Neural crest cell (in vitro differentiated cells): Measurements from ENCODE around the gene SIAH3. TPM values are rescaled to one million over a fixed set of nuclear protein-coding genes. Genes with fewer than 3 reads are reported as not detected.

Source experiments
- DNase-seq: peaks from one replicate; pipeline ENCODE4 v3.0.0; 2021; ENCODE audit warnings: low read depth, mixed read lengths, low spot score
- H3K27ac Mint-ChIP-seq: one replicate; pipeline ENCODE4 v1.8.0; 2021; ENCODE audit warnings: mild to moderate bottlenecking, mixed read lengths; ENCODE audit not compliant: unreplicated experiment
- H3K27me3 Mint-ChIP-seq: 2 replicates; pipeline ENCODE4 v1.8.0; 2021; ENCODE audit warnings: low read depth, mild to moderate bottlenecking, mixed read lengths
- H3K36me3 Mint-ChIP-seq: 2 replicates; pipeline ENCODE4 v1.8.0; 2021; ENCODE audit warnings: low read depth, mild to moderate bottlenecking, mixed read lengths
- H3K4me1 Mint-ChIP-seq: 2 replicates; pipeline ENCODE4 v1.8.0; 2021; ENCODE audit warnings: mixed read lengths
- H3K4me3 Mint-ChIP-seq: one replicate; pipeline ENCODE4 v1.8.0; 2021; ENCODE audit warnings: mild to moderate bottlenecking, mixed read lengths
- H3K9me3 Mint-ChIP-seq: 2 replicates; pipeline ENCODE4 v1.8.0; 2021; ENCODE audit warnings: mixed read lengths
- CTCF ChIP-seq: fragments of 200-600 bp; sonication (generic); conservative IDR thresholded peaks from 2 replicates; pipeline ENCODE4 v1.5.0; 2021; ENCODE audit warnings: antibody characterized with exemption, mild to moderate bottlenecking
- total RNA-seq: library from RNA; stranded (reverse); gene quantifications from 2 replicates; pipeline ENCODE4 v1.2.1, GENCODE V29; 2021

Gene SIAH3
- total RNA-seq, 1 donor from 2014 or later: 0.42 TPM

GRCh38 chr13:45838171-45838745 is 13.3 kb downstream of the SIAH3 start:
- no peaks in the 10 kb centered on the region for H3K36me3 Mint-ChIP-seq
- no peaks in the 10 kb centered on the region for H3K9me3 Mint-ChIP-seq

GRCh38 chr13:45837111-45837510 is 14.4 kb downstream of the SIAH3 start:
- H3K4me3 Mint-ChIP-seq: no peak overlapping the region
- TF ChIP-seq CTCF: no peak
- H3K27me3 Mint-ChIP-seq: peaks cover 19% of the 10 kb centered on the region
- peaks cover 20% of the 10 kb centered on the region for H3K4me1 Mint-ChIP-seq
- DNase-seq: no peak
- no peak overlapping the region for H3K27ac Mint-ChIP-seq
- H3K9me3 Mint-ChIP-seq: no peaks in the 10 kb centered on the region
- H3K36me3 Mint-ChIP-seq: no peaks in the 10 kb centered on the region

More at GRCh38 chr13:45838171-45838745, 13.3 kb downstream of the SIAH3 start:
- no peak for DNase-seq
- no peak for TF ChIP-seq CTCF
- Mint-ChIP-seq H3K4me1 (peaks cover 18% of the 10 kb centered on the region), H3K4me3 (no peak overlapping the region), H3K27me3 (peaks cover 26% of the 10 kb centered on the region), H3K27ac (no peak overlapping the region)

- no peaks in the 10 kb centered on the region for H3K9me3 Mint-ChIP-seq
- H3K27me3 Mint-ChIP-seq: peaks cover 14% of the 10 kb centered on the region
- peaks cover 24% of the 10 kb centered on the region for H3K4me1 Mint-ChIP-seq
- no peak overlapping the region for H3K4me3 Mint-ChIP-seq
- no peak overlapping the region for H3K27ac Mint-ChIP-seq
- H3K36me3 Mint-ChIP-seq: no peaks in the 10 kb centered on the region
- DNase-seq: no peak
- TF ChIP-seq CTCF: no peak
These were observed 17.1 kb downstream of the SIAH3 start for GRCh38 chr13:45834411-45834994.

GRCh38 chr13:45833663-45834375 is 17.7 kb downstream of the SIAH3 start:
- H3K27ac Mint-ChIP-seq: no peak overlapping the region
- H3K9me3 Mint-ChIP-seq: no peaks in the 10 kb centered on the region
- DNase-seq: no peak
- peaks cover 28% of the 10 kb centered on the region for H3K4me1 Mint-ChIP-seq
- H3K4me3 Mint-ChIP-seq: no peak overlapping the region
- H3K27me3 Mint-ChIP-seq: peaks cover 14% of the 10 kb centered on the region
- H3K36me3 Mint-ChIP-seq: no peaks in the 10 kb centered on the region
- TF ChIP-seq CTCF: no peak

- Mint-ChIP-seq H3K4me3 (no peak overlapping the region), H3K36me3 (no peaks in the 10 kb centered on the region), H3K4me1 (peaks cover 31% of the 10 kb centered on the region), H3K27ac (no peak overlapping the region), H3K9me3 (no peaks in the 10 kb centered on the region), H3K27me3 (peaks cover 14% of the 10 kb centered on the region)
- no peak for TF ChIP-seq CTCF
- DNase-seq: no peak
These were observed 18.3 kb downstream of the SIAH3 start for GRCh38 chr13:45833242-45833641.
